ENCODE measurements around the gene MYO3B.
A peak's percentile ranks its signal among the peaks of the same experiment; 100 is the strongest.

MYO3B gene

DNA sequence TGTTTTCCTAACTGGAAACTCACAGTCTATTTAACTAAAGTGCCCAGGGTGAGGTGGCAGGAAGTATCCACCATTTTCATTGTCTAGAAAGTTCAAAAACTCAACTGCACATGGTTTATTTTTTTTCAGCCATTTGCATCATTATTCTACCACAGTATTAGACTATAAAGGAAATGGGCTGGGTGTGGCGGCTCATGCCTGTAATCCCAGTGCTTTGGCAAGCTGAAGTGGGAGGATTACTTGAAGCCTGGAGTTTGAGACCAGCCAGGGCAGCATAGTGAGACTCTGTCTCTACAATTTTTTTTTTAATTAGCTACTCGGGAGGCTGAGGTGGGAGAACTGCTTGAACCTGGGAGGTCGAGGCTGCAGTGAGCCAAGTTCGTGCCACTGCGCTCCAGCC is 213.8 kb downstream of the MYO3B start:
- no peak for DNase-seq (ENCODE audit: low read depth)
- no peak overlapping the region for H3K4me3 ChIP-seq (ENCODE audit: low read depth, low read length)
- TF ChIP-seq POLR2A (IDR thresholded peaks at IDR 0.05; ENCODE audit: extremely low read depth, insufficient read length) (no peak), CTCF (IDR thresholded peaks at IDR 0.05; ENCODE audit: low read depth, low read length) (no peak)

DNA sequence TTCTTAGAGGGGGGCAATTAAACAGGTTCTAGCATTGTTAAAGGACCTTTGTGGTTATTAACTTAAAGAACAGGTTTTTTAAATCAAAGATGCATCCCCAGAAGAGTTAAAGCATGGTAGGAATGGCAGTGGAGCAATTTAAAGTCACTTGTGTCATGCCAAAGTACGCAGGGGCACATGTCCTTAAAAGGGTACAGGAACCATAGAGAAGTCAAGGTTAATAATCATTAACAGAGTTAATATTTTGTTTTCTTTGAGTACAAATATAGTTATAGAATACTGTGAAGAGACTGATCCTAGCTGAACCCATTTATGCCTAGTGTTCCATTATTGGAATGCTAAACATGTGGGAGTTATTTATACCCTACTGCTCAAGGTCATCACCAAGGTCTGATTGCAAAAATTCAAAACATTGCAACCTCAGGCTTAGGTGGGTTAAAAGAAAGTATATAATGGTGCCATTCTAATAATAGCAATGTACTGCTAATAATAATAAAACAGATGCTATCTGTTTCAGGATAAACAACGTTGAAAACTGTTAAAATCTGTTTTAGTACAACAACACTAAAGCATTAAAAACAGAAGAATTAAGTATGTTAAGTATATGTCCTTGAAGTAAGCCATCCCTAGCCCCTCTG is 216.0 kb downstream of the MYO3B start:
- DNase-seq (ENCODE audit: low read depth): no peak
- TF ChIP-seq MYC (IDR thresholded peaks at IDR 0.05; ENCODE audit: low read depth, low read length) (no peak), CTCF (IDR thresholded peaks at IDR 0.05; ENCODE audit: low read depth, low read length) (no peak)
- TF ChIP-seq, protein P1, sequence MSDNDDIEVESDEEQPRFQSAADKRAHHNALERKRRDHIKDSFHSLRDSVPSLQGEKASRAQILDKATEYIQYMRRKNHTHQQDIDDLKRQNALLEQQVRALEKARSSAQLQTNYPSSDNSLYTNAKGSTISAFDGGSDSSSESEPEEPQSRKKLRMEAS (IDR thresholded peaks at IDR 0.05; ENCODE audit: low read depth, low read length): no peak

DNA sequence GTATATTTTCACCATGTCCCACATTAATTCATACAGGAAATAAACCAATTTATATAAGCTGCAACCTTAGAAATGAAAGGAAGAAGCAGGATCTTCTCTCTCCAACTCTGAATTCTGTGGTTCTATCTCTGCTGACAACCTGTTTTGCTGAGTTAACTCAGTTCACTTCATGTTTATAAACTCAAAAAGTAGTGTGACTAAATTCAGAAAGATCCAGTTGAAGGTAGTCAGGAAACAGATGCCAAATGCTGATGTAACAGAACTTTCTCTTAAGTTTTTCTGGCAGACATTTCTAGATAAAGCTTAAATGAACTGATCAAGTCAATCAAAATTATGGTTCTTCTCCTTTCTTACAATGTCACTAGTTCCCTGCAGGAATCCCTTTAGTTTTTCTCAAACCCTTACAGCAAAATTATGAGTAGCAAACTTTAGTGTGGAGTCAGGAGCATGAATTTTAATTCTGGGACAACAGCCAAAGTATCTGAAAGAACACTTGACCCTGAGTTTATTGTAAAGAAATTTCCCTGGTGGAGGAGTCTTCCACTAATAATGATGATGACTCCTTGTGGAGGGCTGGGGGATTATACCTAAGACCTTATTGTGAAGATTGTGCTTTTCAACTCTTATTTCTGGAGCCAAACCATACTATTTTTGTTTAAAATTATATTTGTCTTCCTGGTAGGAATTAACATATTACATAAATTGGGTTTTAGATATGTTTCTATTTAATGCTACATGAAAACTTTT is 216.9 kb downstream of the MYO3B start:
- TF ChIP-seq CTCF (IDR thresholded peaks at IDR 0.05; ENCODE audit: low read depth, low read length): no peak
- TF ChIP-seq POLR2A (IDR thresholded peaks at IDR 0.05; ENCODE audit: extremely low read depth, insufficient read length): no peak
- TF ChIP-seq, protein P1 (IDR thresholded peaks at IDR 0.05; ENCODE audit: low read depth, low read length): no peak
- no peak for TF ChIP-seq MYC (IDR thresholded peaks at IDR 0.05; ENCODE audit: low read depth, low read length)
- H3K4me3 ChIP-seq (ENCODE audit: low read depth, low read length): no peak overlapping the region
- DNase-seq (ENCODE audit: low read depth): no peak

More for the DNA sequence above, 216.0 kb downstream of the MYO3B start:
- H3K4me3 ChIP-seq (ENCODE audit: low read depth, low read length): no peak overlapping the region

GRCh38 chr2:170396799-170397459 is 219.0 kb downstream of the MYO3B start:
- DNase-seq (ENCODE audit: low read depth): peak; percentile 36
- no peak overlapping the region for H3K4me3 ChIP-seq (ENCODE audit: low read depth, low read length)
- TF ChIP-seq CTCF (IDR thresholded peaks at IDR 0.05; ENCODE audit: low read depth, low read length) (peak; percentile 33), POLR2A (IDR thresholded peaks at IDR 0.05; ENCODE audit: extremely low read depth, insufficient read length) (no peak)

- TF ChIP-seq POLR2A (IDR thresholded peaks at IDR 0.05; ENCODE audit: extremely low read depth, insufficient read length) (no peak), MYC (IDR thresholded peaks at IDR 0.05; ENCODE audit: low read depth, low read length) (no peak), CTCF (IDR thresholded peaks at IDR 0.05; ENCODE audit: low read depth, low read length) (no peak)
- TF ChIP-seq, protein P1 (IDR thresholded peaks at IDR 0.05; ENCODE audit: low read depth, low read length): no peak
- DNase-seq (ENCODE audit: low read depth): no peak
Measured at GRCh38 chr2:170401187-170401586, 223.2 kb downstream of the MYO3B start.

More at GRCh38 chr2:170401187-170401586, 223.2 kb downstream of the MYO3B start:
- H3K4me3 ChIP-seq (ENCODE audit: low read depth, low read length): no peak overlapping the region

All from NB4 (cell line).